ENCODE results near the gene FRMPD4.

GRCh38 chrX:12128017-12128416, 10.3 kb upstream of the FRMPD4 start:
- TF ChIP-seq CTCF (IDR thresholded peaks at IDR 0.05; ENCODE audit: insufficient read depth, low read depth, low read length) = no peak
- no peak for TF ChIP-seq EZH2 (IDR thresholded peaks at IDR 0.05; ENCODE audit: insufficient read depth, low read length)

All from astrocyte (in vitro differentiated cells and primary cell).